ENCODE measurements around the gene CBX5. TPM values are rescaled to one million over a fixed set of nuclear protein-coding genes. Genes with fewer than 3 reads are reported as not detected.
A peak's percentile ranks its signal among the peaks of the same experiment; 100 is the strongest.

The CBX5 gene
- total RNA-seq, 2 donors from 2014 or later, result 230 to 341 TPM

DNA sequence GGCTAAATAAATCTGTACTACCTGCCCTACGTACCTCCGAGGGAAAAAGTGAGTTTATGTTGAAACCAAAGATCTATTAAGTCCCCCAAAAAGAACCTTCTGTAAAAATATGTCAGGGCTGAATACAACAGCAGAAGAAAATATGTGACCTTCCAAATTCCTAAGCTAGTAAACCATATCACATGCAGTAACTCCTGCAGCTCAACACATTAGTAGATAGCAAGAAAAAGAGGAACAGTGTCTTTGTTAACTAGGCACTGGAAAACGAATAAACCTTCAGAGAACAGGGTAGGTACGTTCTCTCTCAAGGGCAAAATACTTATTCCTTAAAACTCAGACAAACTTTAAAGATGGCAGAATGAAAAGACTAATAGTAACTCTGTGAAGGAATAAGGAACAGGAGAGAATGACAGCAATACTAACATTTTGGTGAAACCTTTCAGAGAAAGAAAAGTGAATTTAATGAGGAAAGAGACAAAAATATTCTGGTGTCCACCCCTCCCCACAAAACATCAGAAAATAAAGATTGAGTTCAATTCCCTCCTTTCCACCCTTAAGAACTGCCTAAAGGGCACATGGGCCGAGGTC, 18.0 kb downstream of the CBX5 start:
- Mint-ChIP-seq H3K4me3 (no peak overlapping the region), H3K36me3 (ENCODE audit: low read depth) (peaks cover 14% of the 10 kb centered on the region), H3K9me3 (no peaks in the 10 kb centered on the region), H3K27me3 (ENCODE audit: insufficient read depth) (no peaks in the 10 kb centered on the region), H3K27ac (peak overlapping the region; percentile 81), H3K4me1 (peaks cover 54% of the 10 kb centered on the region)
- Histone ChIP-seq H3K36me3 (ENCODE audit: control insufficient read depth, insufficient read depth, low read length) (peaks cover 8% of the 10 kb centered on the region), H3K4me1 (ENCODE audit: control insufficient read depth, insufficient read depth, low read length) (peaks cover 33% of the 10 kb centered on the region), H3K9ac (ENCODE audit: extremely low read depth, low read length, poor library complexity, severe bottlenecking) (no peak overlapping the region), H3K27ac (ENCODE audit: low read depth, low read length) (peak overlapping the region; percentile 85), H3K4me3 (ENCODE audit: low read length) (peak overlapping the region; percentile 7), H3K27me3 (ENCODE audit: control insufficient read depth, insufficient read depth, low read length, poor library complexity, severe bottlenecking) (no peaks in the 10 kb centered on the region), H3K9me3 (ENCODE audit: control insufficient read depth, low read length) (no peaks in the 10 kb centered on the region)
- TF ChIP-seq, protein P1, sequence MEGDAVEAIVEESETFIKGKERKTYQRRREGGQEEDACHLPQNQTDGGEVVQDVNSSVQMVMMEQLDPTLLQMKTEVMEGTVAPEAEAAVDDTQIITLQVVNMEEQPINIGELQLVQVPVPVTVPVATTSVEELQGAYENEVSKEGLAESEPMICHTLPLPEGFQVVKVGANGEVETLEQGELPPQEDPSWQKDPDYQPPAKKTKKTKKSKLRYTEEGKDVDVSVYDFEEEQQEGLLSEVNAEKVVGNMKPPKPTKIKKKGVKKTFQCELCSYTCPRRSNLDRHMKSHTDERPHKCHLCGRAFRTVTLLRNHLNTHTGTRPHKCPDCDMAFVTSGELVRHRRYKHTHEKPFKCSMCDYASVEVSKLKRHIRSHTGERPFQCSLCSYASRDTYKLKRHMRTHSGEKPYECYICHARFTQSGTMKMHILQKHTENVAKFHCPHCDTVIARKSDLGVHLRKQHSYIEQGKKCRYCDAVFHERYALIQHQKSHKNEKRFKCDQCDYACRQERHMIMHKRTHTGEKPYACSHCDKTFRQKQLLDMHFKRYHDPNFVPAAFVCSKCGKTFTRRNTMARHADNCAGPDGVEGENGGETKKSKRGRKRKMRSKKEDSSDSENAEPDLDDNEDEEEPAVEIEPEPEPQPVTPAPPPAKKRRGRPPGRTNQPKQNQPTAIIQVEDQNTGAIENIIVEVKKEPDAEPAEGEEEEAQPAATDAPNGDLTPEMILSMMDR (conservative IDR thresholded peaks at IDR 0.05), result no peak
- 87 to 90% methylated on average over 2 to 5 of the region's 5 CpGs for WGBS, 2 experiments (ENCODE audit: insufficient coverage in 1 of 2, insufficient read length in 1 of 2)
- no peak for DNase-seq

DNA sequence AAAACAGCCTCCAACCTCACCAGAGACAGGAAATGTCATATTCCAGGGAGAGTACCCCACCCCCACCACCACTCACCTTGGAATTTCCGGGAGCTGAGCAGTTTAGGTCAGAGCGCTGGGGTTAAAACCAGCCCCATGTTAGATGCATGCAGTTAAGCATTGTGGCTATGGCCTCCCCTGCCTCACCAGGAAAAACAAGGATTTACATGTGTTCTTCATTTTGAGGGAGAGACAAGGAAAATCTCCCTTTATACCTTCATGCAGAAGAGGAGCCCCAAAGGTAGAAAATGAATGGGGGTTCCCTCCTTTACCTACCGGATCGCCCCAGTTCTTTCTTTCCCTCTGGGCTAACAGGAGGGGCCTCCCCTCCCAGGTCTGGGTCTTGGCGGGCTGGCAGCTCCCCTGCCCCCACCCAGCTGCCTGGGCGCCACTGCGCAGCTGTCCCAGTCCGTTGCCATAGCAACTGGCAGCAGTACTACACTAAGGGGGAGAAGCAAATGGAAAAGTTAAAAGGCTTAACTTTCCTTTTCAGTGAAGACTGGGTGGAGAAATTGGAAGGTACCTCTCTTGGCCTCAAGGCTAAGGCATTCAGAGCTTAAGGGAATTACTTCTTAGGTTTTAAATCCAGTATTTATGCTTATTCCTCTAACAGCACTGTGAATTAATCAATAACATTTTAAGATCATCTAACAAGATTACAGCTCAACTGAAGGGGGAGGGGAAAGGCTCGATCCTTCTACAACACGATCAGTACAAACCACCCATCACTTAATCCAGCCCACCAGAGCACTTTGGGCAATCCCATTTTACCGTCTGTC, 20.5 kb downstream of the CBX5 start:
- peak; percentile 98 for DNase-seq
- peak overlapping the region; percentile 84 for H3K9ac ChIP-seq (ENCODE audit: extremely low read depth, low read length, poor library complexity, severe bottlenecking)
- H3K9me3 ChIP-seq (ENCODE audit: control insufficient read depth, low read length), result no peaks in the 10 kb centered on the region
- peak overlapping the region; percentile 99 for H3K27ac Mint-ChIP-seq
- 0% methylated on average over 3 to 8 of the region's 11 CpGs for WGBS, 2 experiments (ENCODE audit: insufficient coverage in 1 of 2, insufficient read length in 1 of 2)
- H3K4me1 ChIP-seq (ENCODE audit: control insufficient read depth, insufficient read depth, low read length), result peaks cover 28% of the 10 kb centered on the region
- no peaks in the 10 kb centered on the region for H3K27me3 Mint-ChIP-seq (ENCODE audit: insufficient read depth)
- no peaks in the 10 kb centered on the region for H3K27me3 ChIP-seq (ENCODE audit: control insufficient read depth, insufficient read depth, low read length, poor library complexity, severe bottlenecking)
- TF ChIP-seq, protein P1 (conservative IDR thresholded peaks at IDR 0.05), result no peak
- peaks cover 31% of the 10 kb centered on the region for H3K36me3 ChIP-seq (ENCODE audit: control insufficient read depth, insufficient read depth, low read length)
- peaks cover 43% of the 10 kb centered on the region for H3K4me1 Mint-ChIP-seq
- H3K4me3 ChIP-seq (ENCODE audit: low read length), result peak overlapping the region; percentile 80
- peaks cover 34% of the 10 kb centered on the region for H3K36me3 Mint-ChIP-seq (ENCODE audit: low read depth)
- peak overlapping the region; percentile 93 for H3K27ac ChIP-seq (ENCODE audit: low read depth, low read length)
- peak overlapping the region; percentile 64 for H3K4me3 Mint-ChIP-seq
- no peaks in the 10 kb centered on the region for H3K9me3 Mint-ChIP-seq

GRCh38 chr12:54258201-54258681, 21.7 kb downstream of the CBX5 start:
- DNase-seq, result no peak
- H3K4me1 Mint-ChIP-seq, result peaks cover 43% of the 10 kb centered on the region
- no peaks in the 10 kb centered on the region for H3K27me3 ChIP-seq (ENCODE audit: control insufficient read depth, insufficient read depth, low read length, poor library complexity, severe bottlenecking)
- peaks cover 28% of the 10 kb centered on the region for H3K4me1 ChIP-seq (ENCODE audit: control insufficient read depth, insufficient read depth, low read length)
- H3K36me3 Mint-ChIP-seq (ENCODE audit: low read depth), result peaks cover 36% of the 10 kb centered on the region
- H3K9me3 Mint-ChIP-seq, result no peaks in the 10 kb centered on the region
- no peaks in the 10 kb centered on the region for H3K9me3 ChIP-seq (ENCODE audit: control insufficient read depth, low read length)
- peak overlapping the region; percentile 80 for H3K4me3 ChIP-seq (ENCODE audit: low read length)
- H3K9ac ChIP-seq (ENCODE audit: extremely low read depth, low read length, poor library complexity, severe bottlenecking), result peak overlapping the region; percentile 84
- peaks cover 42% of the 10 kb centered on the region for H3K36me3 ChIP-seq (ENCODE audit: control insufficient read depth, insufficient read depth, low read length)
- TF ChIP-seq, protein P1 (conservative IDR thresholded peaks at IDR 0.05), result no peak
- H3K4me3 Mint-ChIP-seq, result peak overlapping the region; percentile 64
- peak overlapping the region; percentile 99 for H3K27ac Mint-ChIP-seq
- peak overlapping the region; percentile 93 for H3K27ac ChIP-seq (ENCODE audit: low read depth, low read length)
- no peaks in the 10 kb centered on the region for H3K27me3 Mint-ChIP-seq (ENCODE audit: insufficient read depth)
